Retinal pigment epithelial cell (primary cell): ENCODE data around the gene SORCS2.

Experiments used
- DNase-seq: peaks from one replicate; pipeline ENCODE4 v3.0.0-alpha.2; 2010; ENCODE audit warnings: low read depth
- H3K4me3 ChIP-seq: 2 replicates; pipeline ENCODE4 v1.5.1; 2011; ENCODE audit warnings: mild to moderate bottlenecking, low read length, control low read depth, moderate library complexity
- TF ChIP-seq, protein P1 (sequence below): conservative IDR thresholded peaks from 2 replicates; pipeline ENCODE4 v1.5.1; 2011; ENCODE audit warnings: low read depth, low read length, control low read depth, inconsistent platforms

The SORCS2 gene

GRCh38 chr4:7403001-7403400 lies 210.7 kb downstream of the SORCS2 start:
- DNase-seq: no peak
- TF ChIP-seq, protein P1, sequence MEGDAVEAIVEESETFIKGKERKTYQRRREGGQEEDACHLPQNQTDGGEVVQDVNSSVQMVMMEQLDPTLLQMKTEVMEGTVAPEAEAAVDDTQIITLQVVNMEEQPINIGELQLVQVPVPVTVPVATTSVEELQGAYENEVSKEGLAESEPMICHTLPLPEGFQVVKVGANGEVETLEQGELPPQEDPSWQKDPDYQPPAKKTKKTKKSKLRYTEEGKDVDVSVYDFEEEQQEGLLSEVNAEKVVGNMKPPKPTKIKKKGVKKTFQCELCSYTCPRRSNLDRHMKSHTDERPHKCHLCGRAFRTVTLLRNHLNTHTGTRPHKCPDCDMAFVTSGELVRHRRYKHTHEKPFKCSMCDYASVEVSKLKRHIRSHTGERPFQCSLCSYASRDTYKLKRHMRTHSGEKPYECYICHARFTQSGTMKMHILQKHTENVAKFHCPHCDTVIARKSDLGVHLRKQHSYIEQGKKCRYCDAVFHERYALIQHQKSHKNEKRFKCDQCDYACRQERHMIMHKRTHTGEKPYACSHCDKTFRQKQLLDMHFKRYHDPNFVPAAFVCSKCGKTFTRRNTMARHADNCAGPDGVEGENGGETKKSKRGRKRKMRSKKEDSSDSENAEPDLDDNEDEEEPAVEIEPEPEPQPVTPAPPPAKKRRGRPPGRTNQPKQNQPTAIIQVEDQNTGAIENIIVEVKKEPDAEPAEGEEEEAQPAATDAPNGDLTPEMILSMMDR: no peak
- H3K4me3 ChIP-seq: no peak overlapping the region

DNA sequence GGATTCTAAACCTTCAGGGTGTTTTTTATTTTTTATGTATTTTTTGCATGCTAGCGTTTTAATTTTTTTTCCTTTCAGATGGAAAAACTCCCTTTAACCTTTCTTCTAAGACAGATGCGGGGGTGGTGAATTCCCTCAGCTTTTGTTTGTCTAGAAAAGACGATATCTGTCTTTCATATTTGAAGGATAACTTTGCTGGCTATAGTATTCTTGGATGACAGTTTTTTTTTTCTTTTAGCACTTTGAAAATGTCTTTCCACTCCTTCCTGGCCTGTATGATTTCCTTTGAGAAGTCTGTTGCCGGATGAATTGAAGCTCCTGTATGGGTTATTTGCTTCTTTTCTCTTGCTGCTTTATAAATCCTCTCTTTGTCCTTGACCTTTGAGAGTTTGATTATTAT lies 215.8 kb downstream of the SORCS2 start:
- H3K4me3 ChIP-seq: no peak overlapping the region
- TF ChIP-seq, protein P1: no peak
- DNase-seq: no peak

- no peak overlapping the region for H3K4me3 ChIP-seq
- TF ChIP-seq, protein P1: no peak
- no peak for DNase-seq
Observed at GRCh38 chr4:7410446-7410845, 218.1 kb downstream of the SORCS2 start.

DNA sequence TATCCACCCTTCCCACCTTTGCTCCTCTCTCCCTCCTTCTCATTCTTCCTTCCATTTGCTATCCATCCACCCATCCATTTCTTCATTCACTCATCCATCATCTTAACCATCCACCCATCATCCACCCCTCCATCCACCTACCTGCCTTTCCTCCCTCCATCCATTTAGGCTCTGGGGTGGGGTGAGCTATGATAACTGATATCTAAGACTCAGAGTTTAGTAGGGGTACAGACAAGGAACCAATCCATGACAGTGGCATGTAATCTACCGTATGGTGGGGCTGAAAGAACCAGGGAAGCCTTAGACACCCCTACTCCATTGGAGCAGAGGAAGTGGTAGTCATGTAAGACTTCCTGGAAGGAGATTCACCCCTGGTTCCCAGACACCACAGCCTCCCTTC lies 219.2 kb downstream of the SORCS2 start:
- TF ChIP-seq, protein P1: no peak
- no peak for DNase-seq
- no peak overlapping the region for H3K4me3 ChIP-seq

- TF ChIP-seq, protein P1: no peak
Observed at GRCh38 chr4:7411896-7412553, 219.7 kb downstream of the SORCS2 start.

DNA sequence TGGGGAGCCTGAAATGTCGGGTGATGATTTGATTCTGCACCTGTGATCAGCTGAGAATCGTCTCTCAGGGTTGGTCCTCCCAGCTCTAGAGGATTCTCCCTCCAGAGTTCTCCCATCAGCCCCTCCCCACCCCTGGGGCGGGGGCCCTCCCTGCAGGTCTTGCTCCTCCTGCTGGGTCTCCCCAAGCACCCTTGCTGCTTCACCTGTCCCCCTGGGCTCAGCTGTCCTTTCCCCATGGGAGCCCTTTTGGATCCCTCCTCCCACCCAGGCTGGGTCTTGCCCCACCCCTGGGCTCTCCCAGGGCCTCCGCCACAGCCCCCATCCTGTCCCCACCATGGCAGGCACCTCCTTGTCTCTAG lies 220.2 kb downstream of the SORCS2 start:
- TF ChIP-seq, protein P1: no peak
- DNase-seq: no peak

More at GRCh38 chr4:7411896-7412553, 219.7 kb downstream of the SORCS2 start:
- DNase-seq: no peak
- H3K4me3 ChIP-seq: no peak overlapping the region

GRCh38 chr4:7414046-7414445 lies 221.7 kb downstream of the SORCS2 start:
- TF ChIP-seq, protein P1: no peak
- no peak overlapping the region for H3K4me3 ChIP-seq
- no peak for DNase-seq

More for the DNA sequence above, 220.2 kb downstream of the SORCS2 start:
- H3K4me3 ChIP-seq: no peak overlapping the region
